ENCODE results near the gene EEF1AKMT3. TPM values are rescaled to one million over a fixed set of nuclear protein-coding genes. Genes with fewer than 3 reads are reported as not detected.

EEF1AKMT3 gene
- total RNA-seq, 1 experiment from 2014 or later, result 5.0 TPM

- ChIA-PET POLR2A (no interaction called here), CTCF (no interaction called here)
- no TSS peak for BruUV-seq (replicated peaks)
- H3K4me3 Mint-ChIP-seq (ENCODE audit: unreplicated experiment), result no peak overlapping the region
- no peaks in the 10 kb centered on the region for H3K4me1 ChIP-seq
- H3K9me3 Mint-ChIP-seq (ENCODE audit: unreplicated experiment), result no peaks in the 10 kb centered on the region
- no peaks in the 10 kb centered on the region for H3K27me3 Mint-ChIP-seq (ENCODE audit: insufficient read depth, unreplicated experiment)
- no peaks in the 10 kb centered on the region; the same call in 1 of the 2 replicates for H3K36me3 ChIP-seq (ENCODE audit: control insufficient read depth, insufficient read depth, low read length)
- peaks cover 42% of the 10 kb centered on the region for H3K36me3 Mint-ChIP-seq (ENCODE audit: insufficient read depth, unreplicated experiment)
- intact Hi-C loops (cut with micrococcal nuclease; ENCODE audit: unreplicated experiment), result no loop called here
- H3K9me3 ChIP-seq, result no peaks in the 10 kb centered on the region
- H3K27ac Mint-ChIP-seq (ENCODE audit: unreplicated experiment), result no peak overlapping the region
- TF ChIP-seq, protein P1, sequence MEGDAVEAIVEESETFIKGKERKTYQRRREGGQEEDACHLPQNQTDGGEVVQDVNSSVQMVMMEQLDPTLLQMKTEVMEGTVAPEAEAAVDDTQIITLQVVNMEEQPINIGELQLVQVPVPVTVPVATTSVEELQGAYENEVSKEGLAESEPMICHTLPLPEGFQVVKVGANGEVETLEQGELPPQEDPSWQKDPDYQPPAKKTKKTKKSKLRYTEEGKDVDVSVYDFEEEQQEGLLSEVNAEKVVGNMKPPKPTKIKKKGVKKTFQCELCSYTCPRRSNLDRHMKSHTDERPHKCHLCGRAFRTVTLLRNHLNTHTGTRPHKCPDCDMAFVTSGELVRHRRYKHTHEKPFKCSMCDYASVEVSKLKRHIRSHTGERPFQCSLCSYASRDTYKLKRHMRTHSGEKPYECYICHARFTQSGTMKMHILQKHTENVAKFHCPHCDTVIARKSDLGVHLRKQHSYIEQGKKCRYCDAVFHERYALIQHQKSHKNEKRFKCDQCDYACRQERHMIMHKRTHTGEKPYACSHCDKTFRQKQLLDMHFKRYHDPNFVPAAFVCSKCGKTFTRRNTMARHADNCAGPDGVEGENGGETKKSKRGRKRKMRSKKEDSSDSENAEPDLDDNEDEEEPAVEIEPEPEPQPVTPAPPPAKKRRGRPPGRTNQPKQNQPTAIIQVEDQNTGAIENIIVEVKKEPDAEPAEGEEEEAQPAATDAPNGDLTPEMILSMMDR (IDR thresholded peaks at IDR 0.05; ENCODE audit: insufficient read depth in 1 of 2, low read depth in 1 of 2, low read length in 1 of 2, severe bottlenecking in 1 of 2, unreplicated experiment in 1 of 2), result no peak
- DNase-seq, result no peak
- no peaks in the 10 kb centered on the region for H3K27me3 ChIP-seq (replicated peaks; ENCODE audit: control insufficient read depth, insufficient read depth, low read length)
- no peak overlapping the region for H3K4me3 ChIP-seq (ENCODE audit: low read depth, low read length)
- H3K4me1 Mint-ChIP-seq (ENCODE audit: low read depth, unreplicated experiment), result no peaks in the 10 kb centered on the region
Observed at GRCh38 chr12:57797933-57798332, 25.5 kb downstream of the EEF1AKMT3 start.

DNA sequence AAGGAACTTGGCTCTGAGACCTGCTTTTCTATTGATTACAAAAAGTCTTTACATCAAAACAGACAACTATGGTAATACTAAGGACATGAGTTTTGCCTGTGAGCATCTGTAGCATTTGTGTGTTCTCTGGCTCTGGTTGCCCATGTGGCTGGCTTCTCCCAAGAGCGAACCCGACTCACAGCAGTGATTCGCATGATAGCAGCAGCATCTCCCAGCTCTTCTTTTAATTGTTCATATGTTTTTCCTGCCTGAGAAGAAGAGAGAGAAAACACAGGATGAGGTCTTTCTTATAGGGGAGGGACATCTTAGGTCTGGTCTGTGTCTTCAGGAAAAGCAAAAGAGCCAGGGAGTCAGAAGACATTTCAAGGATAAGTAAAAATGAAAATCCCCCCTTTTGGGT lies 28.6 kb downstream of the EEF1AKMT3 start:
- Histone ChIP-seq H3K4me3 (ENCODE audit: low read depth, low read length) (no peak overlapping the region), H3K27me3 (replicated peaks; ENCODE audit: control insufficient read depth, insufficient read depth, low read length) (no peaks in the 10 kb centered on the region), H3K36me3 (ENCODE audit: control insufficient read depth, insufficient read depth, low read length) (no peaks in the 10 kb centered on the region; the same call in 1 of the 2 replicates), H3K9me3 (no peaks in the 10 kb centered on the region), H3K4me1 (no peaks in the 10 kb centered on the region)
- no peaks in the 10 kb centered on the region for H3K4me1 Mint-ChIP-seq (ENCODE audit: low read depth, unreplicated experiment)
- no peaks in the 10 kb centered on the region for H3K9me3 Mint-ChIP-seq (ENCODE audit: unreplicated experiment)
- H3K27me3 Mint-ChIP-seq (ENCODE audit: insufficient read depth, unreplicated experiment), result no peaks in the 10 kb centered on the region
- peaks cover 29% of the 10 kb centered on the region for H3K36me3 Mint-ChIP-seq (ENCODE audit: insufficient read depth, unreplicated experiment)
- TF ChIP-seq, protein P1 (IDR thresholded peaks at IDR 0.05; ENCODE audit: insufficient read depth in 1 of 2, low read depth in 1 of 2, low read length in 1 of 2, severe bottlenecking in 1 of 2, unreplicated experiment in 1 of 2), result no peak
- intact Hi-C loops (cut with micrococcal nuclease; ENCODE audit: unreplicated experiment), result no loop called here
- BruUV-seq (replicated peaks), result no TSS peak
- no peak for DNase-seq
- POLR2A ChIA-PET, result no interaction called here
- CTCF ChIA-PET, result interaction anchor here (2.6 kb wide), 1 partner anchor 96 kb away, joined by 16 read pairs; no protein-coding TSS in a partner anchor
- H3K4me3 Mint-ChIP-seq (ENCODE audit: unreplicated experiment), result no peak overlapping the region
- no peak overlapping the region for H3K27ac Mint-ChIP-seq (ENCODE audit: unreplicated experiment)

DNA sequence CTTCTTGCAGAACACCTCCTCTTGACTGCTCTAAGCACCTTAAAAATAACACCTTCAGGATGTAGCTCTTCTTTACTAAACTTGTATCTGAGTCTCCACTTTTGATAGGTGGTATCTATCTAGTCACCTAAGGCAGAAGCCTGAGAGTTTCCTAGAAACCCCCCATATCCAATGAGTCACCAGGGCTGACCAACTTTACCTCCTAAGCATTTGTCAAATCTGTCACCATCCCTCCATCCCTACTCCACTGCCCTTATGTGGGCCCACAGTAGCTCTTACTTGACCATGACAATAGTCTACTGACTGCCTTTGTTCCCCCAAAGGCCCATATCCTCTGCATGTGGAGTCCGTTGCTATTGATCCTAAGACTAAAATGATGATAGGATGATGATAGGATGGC lies 30.2 kb downstream of the EEF1AKMT3 start:
- ChIA-PET CTCF (interaction anchor here (1.0 to 2.6 kb wide), 2 partner anchors 94 to 104 kb away, joined by 4 to 16 read pairs; no protein-coding TSS in a partner anchor), POLR2A (no interaction called here)
- H3K4me3 Mint-ChIP-seq (ENCODE audit: unreplicated experiment), result no peak overlapping the region
- no peaks in the 10 kb centered on the region for H3K27me3 Mint-ChIP-seq (ENCODE audit: insufficient read depth, unreplicated experiment)
- no peaks in the 10 kb centered on the region for H3K4me1 Mint-ChIP-seq (ENCODE audit: low read depth, unreplicated experiment)
- H3K36me3 Mint-ChIP-seq (ENCODE audit: insufficient read depth, unreplicated experiment), result peaks cover 20% of the 10 kb centered on the region
- TF ChIP-seq, protein P1 (IDR thresholded peaks at IDR 0.05; ENCODE audit: insufficient read depth in 1 of 2, low read depth in 1 of 2, low read length in 1 of 2, severe bottlenecking in 1 of 2, unreplicated experiment in 1 of 2), result no peak
- Histone ChIP-seq H3K4me1 (no peaks in the 10 kb centered on the region), H3K4me3 (ENCODE audit: low read depth, low read length) (no peak overlapping the region), H3K27me3 (replicated peaks; ENCODE audit: control insufficient read depth, insufficient read depth, low read length) (no peaks in the 10 kb centered on the region), H3K9me3 (no peaks in the 10 kb centered on the region), H3K36me3 (ENCODE audit: control insufficient read depth, insufficient read depth, low read length) (no peaks in the 10 kb centered on the region)
- no peak overlapping the region for H3K27ac Mint-ChIP-seq (ENCODE audit: unreplicated experiment)
- BruUV-seq (replicated peaks), result no TSS peak
- H3K9me3 Mint-ChIP-seq (ENCODE audit: unreplicated experiment), result no peaks in the 10 kb centered on the region
- no peak for DNase-seq
- intact Hi-C loops (cut with micrococcal nuclease; ENCODE audit: unreplicated experiment), result loop anchor here (1.0 kb wide), 1 partner anchor 103 kb away; no protein-coding TSS in a partner anchor

All from Caco-2 (cell line).